ENCODE measurements around the gene PFDN2. TPM values are rescaled to one million over a fixed set of nuclear protein-coding genes. Genes with fewer than 3 reads are reported as not detected.
A peak's percentile ranks its signal among the peaks of the same experiment; 100 is the strongest.

The PFDN2 gene
- total and polyA plus RNA-seq, 11 donors: 38.3 to 234 (median 49.8) TPM

- no peak for ATAC-seq
Measured at GRCh38 chr1:161073474-161074121, 44.2 kb downstream of the PFDN2 start.

GRCh38 chr1:161072751-161073449 is 44.9 kb downstream of the PFDN2 start:
- Histone ChIP-seq H3K27me3 (no peaks in the 10 kb centered on the region), H3K36me3 (no peaks in the 10 kb centered on the region), H3K27ac (no peak overlapping the region), H3K4me3 (no peak overlapping the region), H3K4me1 (peaks cover 0 to 16% (median 0%) of the 10 kb centered on the region in 12 donors), H3K9me3 (no peaks in the 10 kb centered on the region)
- TF ChIP-seq, protein P1, sequence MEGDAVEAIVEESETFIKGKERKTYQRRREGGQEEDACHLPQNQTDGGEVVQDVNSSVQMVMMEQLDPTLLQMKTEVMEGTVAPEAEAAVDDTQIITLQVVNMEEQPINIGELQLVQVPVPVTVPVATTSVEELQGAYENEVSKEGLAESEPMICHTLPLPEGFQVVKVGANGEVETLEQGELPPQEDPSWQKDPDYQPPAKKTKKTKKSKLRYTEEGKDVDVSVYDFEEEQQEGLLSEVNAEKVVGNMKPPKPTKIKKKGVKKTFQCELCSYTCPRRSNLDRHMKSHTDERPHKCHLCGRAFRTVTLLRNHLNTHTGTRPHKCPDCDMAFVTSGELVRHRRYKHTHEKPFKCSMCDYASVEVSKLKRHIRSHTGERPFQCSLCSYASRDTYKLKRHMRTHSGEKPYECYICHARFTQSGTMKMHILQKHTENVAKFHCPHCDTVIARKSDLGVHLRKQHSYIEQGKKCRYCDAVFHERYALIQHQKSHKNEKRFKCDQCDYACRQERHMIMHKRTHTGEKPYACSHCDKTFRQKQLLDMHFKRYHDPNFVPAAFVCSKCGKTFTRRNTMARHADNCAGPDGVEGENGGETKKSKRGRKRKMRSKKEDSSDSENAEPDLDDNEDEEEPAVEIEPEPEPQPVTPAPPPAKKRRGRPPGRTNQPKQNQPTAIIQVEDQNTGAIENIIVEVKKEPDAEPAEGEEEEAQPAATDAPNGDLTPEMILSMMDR (IDR thresholded peaks at IDR 0.05): no peak
- no peak for TF ChIP-seq POLR2A (IDR thresholded peaks at IDR 0.05)
- intact Hi-C loops (cut with DNase I): no loop called here
- DNase-seq (no peak), ATAC-seq (no peak)
- 91 to 96% (median 94%) methylated on average over 19 of the region's 19 CpGs for WGBS, 4 donors

More at GRCh38 chr1:161073474-161074121, 44.2 kb downstream of the PFDN2 start:
- no peak for TF ChIP-seq POLR2A (IDR thresholded peaks at IDR 0.05)
- TF ChIP-seq, protein P1 (IDR thresholded peaks at IDR 0.05): no peak
- Histone ChIP-seq H3K27ac (no peak overlapping the region), H3K9me3 (no peaks in the 10 kb centered on the region), H3K36me3 (no peaks in the 10 kb centered on the region), H3K4me1 (peaks cover 0 to 16% (median 0%) of the 10 kb centered on the region in 12 donors), H3K27me3 (no peaks in the 10 kb centered on the region), H3K4me3 (no peak overlapping the region)
- intact Hi-C loops (cut with DNase I): no loop called here
- 70 to 89% (median 80%) methylated on average over 4 to 7 of the region's 7 CpGs for WGBS, 4 donors
- no peak for DNase-seq

DNA sequence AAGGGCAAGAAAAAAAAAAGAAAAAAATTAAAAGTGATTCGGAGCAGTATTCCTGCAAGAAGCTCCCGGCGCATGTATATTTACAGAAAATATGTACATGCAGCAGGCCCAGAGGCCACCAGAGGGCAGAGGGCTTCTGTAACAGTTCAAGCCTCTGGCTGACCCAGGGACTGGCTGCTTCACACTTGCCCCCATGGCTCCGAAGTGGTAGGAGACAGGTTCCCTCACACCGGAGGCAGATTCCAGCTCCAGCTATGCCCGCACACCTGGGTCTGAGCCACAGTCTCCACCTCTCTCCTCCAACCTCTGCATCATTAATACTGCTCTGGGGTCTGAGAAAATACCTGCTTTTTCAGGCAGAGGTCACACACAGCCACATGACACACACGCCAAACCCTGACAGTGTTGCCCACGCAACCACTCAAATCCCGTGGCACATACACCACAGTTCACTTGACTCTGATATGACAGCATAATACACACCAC is 45.9 kb downstream of the PFDN2 start:
- DNase-seq (peak; percentile 42 to 77 (median 64)), ATAC-seq (peak in 1 of 4 donors; percentile 61)
- Histone ChIP-seq H3K27ac (no peak overlapping the region), H3K36me3 (no peaks in the 10 kb centered on the region), H3K9me3 (no peaks in the 10 kb centered on the region), H3K4me1 (peaks cover 0 to 24% (median 0%) of the 10 kb centered on the region in 12 donors), H3K4me3 (no peak overlapping the region), H3K27me3 (no peaks in the 10 kb centered on the region)
- 62 to 81% (median 70%) methylated on average over 9 of the region's 9 CpGs for WGBS, 4 donors
- TF ChIP-seq, protein P1 (IDR thresholded peaks at IDR 0.05): peak; percentile 21 to 65 (median 50)
- TF ChIP-seq POLR2A (IDR thresholded peaks at IDR 0.05): no peak
- intact Hi-C loops (cut with DNase I): no loop called here

- peak overlapping the region in 1 of 12 donors; percentile 95 for H3K27ac ChIP-seq
- WGBS, 4 donors: 93 to 97% (median 95%) methylated on average over 4 of the region's 4 CpGs
- peaks cover 0 to 35% (median 0%) of the 10 kb centered on the region in 12 donors for H3K4me1 ChIP-seq
- DNase-seq: no peak
- no peak for ATAC-seq
- no peak for TF ChIP-seq POLR2A (IDR thresholded peaks at IDR 0.05)
- TF ChIP-seq, protein P1 (IDR thresholded peaks at IDR 0.05): no peak
- H3K27me3 ChIP-seq: no peaks in the 10 kb centered on the region
- H3K4me3 ChIP-seq: no peak overlapping the region
- peaks cover 0 to 5% (median 0%) of the 10 kb centered on the region in 9 donors for H3K36me3 ChIP-seq
- intact Hi-C loops (cut with DNase I): no loop called here
- no peaks in the 10 kb centered on the region for H3K9me3 ChIP-seq
Measured at GRCh38 chr1:161070761-161071160, 47.1 kb downstream of the PFDN2 start.

Data from heart left ventricle (tissue), 16 donors.